Activated T-helper 1 cell treated with anti-CD3 and anti-CD28 coated beads, Interleukin-12 subunit alpha, Interleukin-12 subunit beta, Interleukin-2, Interleukin-4 antibody, amounts not matched to agents 30 ng/mL and 10 ng/mL and 1 ng/mL, durations not matched to agents 14 hours and 24 hours and 36 hours (primary cell): ENCODE data around the gene NUP62. TPM values are rescaled to one million over a fixed set of nuclear protein-coding genes. Genes with fewer than 3 reads are reported as not detected.
A peak's percentile ranks its signal among the peaks of the same experiment; 100 is the strongest.
"Not testable (repeated sequence)": the region's sequence is repeated elsewhere in the genome, so short reads cannot be mapped to it uniquely, and the experiment has no call there.

Source experiments
- DNase-seq: peaks from one replicate; pipeline ENCODE4 v3.0.0; 2021; ENCODE audit warnings: low spot score
- H3K27ac Mint-ChIP-seq: one replicate; pipeline ENCODE4 v1.8.0; 2021; ENCODE audit warnings: mild to moderate bottlenecking, mixed read lengths
- H3K27me3 Mint-ChIP-seq: one replicate; pipeline ENCODE4 v1.8.0; 2022; ENCODE audit warnings: mild to moderate bottlenecking, moderate library complexity, mixed read lengths; ENCODE audit not compliant: insufficient read depth
- H3K36me3 Mint-ChIP-seq: one replicate; pipeline ENCODE4 v1.8.0; 2021; ENCODE audit warnings: low read depth, mixed read lengths
- H3K4me1 Mint-ChIP-seq: one replicate; pipeline ENCODE4 v1.8.0; 2021; ENCODE audit warnings: low read depth, mixed read lengths
- H3K4me3 Mint-ChIP-seq: one replicate; pipeline ENCODE4 v1.8.0; 2021; ENCODE audit warnings: mild to moderate bottlenecking, moderate library complexity, mixed read lengths
- H3K9me3 Mint-ChIP-seq: one replicate; pipeline ENCODE4 v1.8.0; 2021; ENCODE audit warnings: mixed read lengths
- intact Hi-C: fragments of 100-400 bp; cut with micrococcal nuclease; formaldehyde crosslinking; loops from one replicate; pipeline ENCODE4 v1.15.1; 2024
- total RNA-seq: library from RNA; stranded (reverse); gene quantifications from 2 replicates; pipeline ENCODE4 v1.2.3, GENCODE V29; 2022

Gene NUP62
- total RNA-seq, 1 donor from 2014 or later: 231 TPM

GRCh38 chr19:49949742-49950589 is 20.7 kb upstream of the NUP62 start:
- no peak overlapping the region for H3K27ac Mint-ChIP-seq
- H3K4me1 Mint-ChIP-seq: peaks cover 13% of the 10 kb centered on the region
- no peak overlapping the region for H3K4me3 Mint-ChIP-seq
- peaks cover 4% of the 10 kb centered on the region for H3K9me3 Mint-ChIP-seq
- DNase-seq: no peak
- peaks cover 11% of the 10 kb centered on the region for H3K27me3 Mint-ChIP-seq
- no peaks in the 10 kb centered on the region for H3K36me3 Mint-ChIP-seq
- intact Hi-C loops: no loop called here

GRCh38 chr19:49946415-49946814 is 17.1 kb upstream of the NUP62 start:
- intact Hi-C loops: no loop called here
- H3K9me3 Mint-ChIP-seq: peaks cover 4% of the 10 kb centered on the region
- H3K27me3 Mint-ChIP-seq: peaks cover 13% of the 10 kb centered on the region
- no peak overlapping the region for H3K4me3 Mint-ChIP-seq
- DNase-seq: no peak
- H3K27ac Mint-ChIP-seq: no peak overlapping the region
- no peaks in the 10 kb centered on the region for H3K36me3 Mint-ChIP-seq
- no peaks in the 10 kb centered on the region for H3K4me1 Mint-ChIP-seq

DNA sequence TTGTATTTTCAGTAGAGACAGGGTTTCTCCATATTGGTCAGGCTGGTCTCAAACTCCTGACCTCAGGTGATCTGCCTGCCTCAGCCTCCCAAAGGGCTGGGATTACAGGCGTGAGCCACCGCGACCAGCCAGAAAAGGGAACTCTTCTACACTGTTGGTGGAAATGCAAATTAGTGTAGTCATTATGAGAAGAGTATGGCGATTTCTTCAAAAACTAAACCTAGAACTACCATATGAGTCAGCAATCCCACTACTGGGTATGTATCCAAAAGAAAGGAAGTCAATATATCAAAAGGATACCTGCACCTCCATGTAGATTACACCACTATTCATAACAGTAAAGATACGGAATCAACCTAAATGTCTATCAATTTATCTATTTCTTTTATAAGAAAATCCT is 15.3 kb upstream of the NUP62 start:
- intact Hi-C loops, H3K9me3 Mint-ChIP-seq, DNase-seq, H3K27ac Mint-ChIP-seq, H3K4me1 Mint-ChIP-seq, H3K36me3 Mint-ChIP-seq, H3K4me3 Mint-ChIP-seq: not testable (repeated sequence)
- peaks cover 10% of the 10 kb centered on the region for H3K27me3 Mint-ChIP-seq

GRCh38 chr19:49940482-49940791 is 11.1 kb upstream of the NUP62 start:
- Mint-ChIP-seq H3K4me3 (no peak overlapping the region), H3K9me3 (peaks cover 4% of the 10 kb centered on the region), H3K27me3 (peaks cover 15% of the 10 kb centered on the region), H3K36me3 (no peaks in the 10 kb centered on the region), H3K27ac (no peak overlapping the region), H3K4me1 (peaks cover 14% of the 10 kb centered on the region)
- intact Hi-C loops: no loop called here
- no peak for DNase-seq

- intact Hi-C loops: no loop called here
- Mint-ChIP-seq H3K4me3 (no peak overlapping the region), H3K36me3 (no peaks in the 10 kb centered on the region), H3K4me1 (peaks cover 14% of the 10 kb centered on the region), H3K9me3 (no peaks in the 10 kb centered on the region), H3K27me3 (peaks cover 15% of the 10 kb centered on the region), H3K27ac (no peak overlapping the region)
- no peak for DNase-seq
These were observed 10.6 kb upstream of the NUP62 start for GRCh38 chr19:49939721-49940481.

DNA sequence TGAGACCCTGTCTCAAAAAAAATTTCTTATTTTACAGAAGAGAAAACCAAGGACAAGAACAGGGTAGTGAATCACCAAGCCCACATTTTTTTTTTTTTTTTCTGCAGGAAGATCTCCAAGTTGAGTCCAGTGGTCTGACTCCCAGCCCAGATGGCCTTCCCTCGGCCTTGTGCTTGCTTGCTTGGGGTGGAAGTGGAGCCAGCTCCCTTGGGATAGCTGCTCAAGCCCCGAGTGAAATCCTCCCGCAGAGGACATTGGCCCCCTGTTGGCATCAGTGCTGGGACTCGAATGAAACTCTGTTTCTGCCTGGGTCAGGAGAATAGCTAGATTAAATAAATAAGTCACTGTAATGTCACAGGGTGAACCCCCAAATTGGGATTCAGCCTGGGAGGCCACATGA is 9.4 kb upstream of the NUP62 start:
- Mint-ChIP-seq H3K27me3 (peaks cover 17% of the 10 kb centered on the region), H3K4me3 (no peak overlapping the region), H3K27ac (no peak overlapping the region), H3K36me3 (peaks cover 2% of the 10 kb centered on the region), H3K9me3 (no peaks in the 10 kb centered on the region), H3K4me1 (peaks cover 14% of the 10 kb centered on the region)
- DNase-seq: no peak
- intact Hi-C loops: no loop called here

GRCh38 chr19:49937750-49938381 is 8.6 kb upstream of the NUP62 start:
- DNase-seq: peak; percentile 68
- H3K27ac Mint-ChIP-seq: no peak overlapping the region
- H3K4me1 Mint-ChIP-seq: peaks cover 14% of the 10 kb centered on the region
- intact Hi-C loops: loop anchor here (1.0 kb wide), 2 partner anchors 45 to 87 kb away; partner anchors contain the start of gene VRK3
- peaks cover 8% of the 10 kb centered on the region for H3K36me3 Mint-ChIP-seq
- H3K9me3 Mint-ChIP-seq: no peaks in the 10 kb centered on the region
- H3K27me3 Mint-ChIP-seq: peaks cover 15% of the 10 kb centered on the region
- H3K4me3 Mint-ChIP-seq: no peak overlapping the region

DNA sequence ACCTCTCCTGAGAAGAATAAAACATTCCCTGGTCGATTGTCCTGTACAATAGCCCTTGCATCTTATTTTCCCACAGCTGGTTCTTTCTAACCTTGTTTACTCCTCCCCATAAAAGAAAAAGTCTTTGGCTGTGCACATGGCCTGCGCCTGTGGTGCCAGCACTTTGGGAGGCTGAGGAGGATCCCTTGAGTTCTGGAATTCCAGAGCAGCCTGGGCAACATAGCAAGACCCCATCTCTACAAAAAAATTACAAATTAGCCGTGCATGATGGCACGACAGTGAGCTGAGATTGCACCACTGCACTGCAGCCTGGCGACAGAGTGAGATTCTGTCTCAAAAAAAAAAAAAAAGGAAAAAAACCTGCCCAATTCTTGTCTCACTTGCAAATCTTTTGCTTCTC is 7.2 kb upstream of the NUP62 start:
- H3K36me3 Mint-ChIP-seq: peaks cover 18% of the 10 kb centered on the region
- no peak for DNase-seq
- peaks cover 22% of the 10 kb centered on the region for H3K4me1 Mint-ChIP-seq
- intact Hi-C loops: no loop called here
- no peak overlapping the region for H3K4me3 Mint-ChIP-seq
- H3K27ac Mint-ChIP-seq: no peak overlapping the region
- H3K27me3 Mint-ChIP-seq: peaks cover 10% of the 10 kb centered on the region
- H3K9me3 Mint-ChIP-seq: peaks cover 4% of the 10 kb centered on the region

DNA sequence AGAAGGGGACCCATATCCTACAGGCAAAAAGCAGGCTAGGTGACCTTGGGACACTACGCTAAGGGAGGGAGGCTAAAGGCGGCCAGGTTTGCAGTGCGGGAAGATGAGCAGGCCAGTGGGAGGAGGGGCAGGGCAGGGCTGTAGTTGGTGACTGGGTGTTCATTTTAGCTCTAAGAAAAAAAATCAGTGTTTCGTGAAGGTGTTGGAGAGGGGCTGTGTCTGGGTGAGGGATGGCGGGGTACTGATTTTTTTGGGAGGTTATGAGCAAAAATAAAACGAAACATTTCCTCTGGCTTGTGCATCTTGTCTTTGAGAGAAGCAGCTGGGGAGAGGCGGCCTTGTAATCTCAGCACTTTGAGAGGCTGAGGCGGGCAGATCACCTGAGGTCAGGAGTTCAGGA is 4.3 kb upstream of the NUP62 start:
- Mint-ChIP-seq H3K36me3 (peaks cover 37% of the 10 kb centered on the region), H3K4me1 (peaks cover 36% of the 10 kb centered on the region), H3K4me3 (no peak overlapping the region), H3K27ac (no peak overlapping the region), H3K27me3 (peaks cover 10% of the 10 kb centered on the region), H3K9me3 (peaks cover 4% of the 10 kb centered on the region)
- intact Hi-C loops: no loop called here
- DNase-seq: no peak

- peak overlapping the region; percentile 13 for H3K4me3 Mint-ChIP-seq
- H3K27ac Mint-ChIP-seq: no peak overlapping the region
- peaks cover 4% of the 10 kb centered on the region for H3K9me3 Mint-ChIP-seq
- peaks cover 39% of the 10 kb centered on the region for H3K4me1 Mint-ChIP-seq
- peaks cover 10% of the 10 kb centered on the region for H3K27me3 Mint-ChIP-seq
- DNase-seq: peak; percentile 34
- intact Hi-C loops: no loop called here
- peaks cover 44% of the 10 kb centered on the region for H3K36me3 Mint-ChIP-seq
These were observed 3.4 kb upstream of the NUP62 start for GRCh38 chr19:49932731-49933131.

DNA sequence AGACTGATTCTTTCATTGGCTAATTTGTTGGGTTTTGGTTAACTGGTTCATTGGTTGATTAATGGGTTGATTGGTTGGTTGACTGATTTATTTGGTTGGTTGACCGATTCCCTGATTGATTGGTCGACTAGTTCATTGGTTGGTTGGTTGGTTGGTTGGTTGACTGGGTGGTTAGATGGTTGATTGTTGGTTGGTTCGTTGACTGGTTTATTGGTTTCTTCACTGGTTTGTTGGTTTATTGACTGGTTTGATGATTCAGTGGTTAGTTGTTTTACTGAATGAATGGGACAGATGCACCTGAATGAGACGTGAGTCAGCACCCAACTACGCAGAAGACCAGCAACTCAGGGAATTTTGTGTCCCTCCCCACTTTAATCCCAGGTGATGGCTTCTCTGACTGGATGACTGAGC is 2.7 kb upstream of the NUP62 start:
- Mint-ChIP-seq H3K4me1 (peaks cover 42% of the 10 kb centered on the region), H3K27me3 (peaks cover 8% of the 10 kb centered on the region), H3K9me3 (peaks cover 4% of the 10 kb centered on the region), H3K36me3 (peaks cover 49% of the 10 kb centered on the region), H3K27ac (peak overlapping the region; percentile 38), H3K4me3 (peak overlapping the region; percentile 50)
- intact Hi-C loops: no loop called here
- no peak for DNase-seq

DNA sequence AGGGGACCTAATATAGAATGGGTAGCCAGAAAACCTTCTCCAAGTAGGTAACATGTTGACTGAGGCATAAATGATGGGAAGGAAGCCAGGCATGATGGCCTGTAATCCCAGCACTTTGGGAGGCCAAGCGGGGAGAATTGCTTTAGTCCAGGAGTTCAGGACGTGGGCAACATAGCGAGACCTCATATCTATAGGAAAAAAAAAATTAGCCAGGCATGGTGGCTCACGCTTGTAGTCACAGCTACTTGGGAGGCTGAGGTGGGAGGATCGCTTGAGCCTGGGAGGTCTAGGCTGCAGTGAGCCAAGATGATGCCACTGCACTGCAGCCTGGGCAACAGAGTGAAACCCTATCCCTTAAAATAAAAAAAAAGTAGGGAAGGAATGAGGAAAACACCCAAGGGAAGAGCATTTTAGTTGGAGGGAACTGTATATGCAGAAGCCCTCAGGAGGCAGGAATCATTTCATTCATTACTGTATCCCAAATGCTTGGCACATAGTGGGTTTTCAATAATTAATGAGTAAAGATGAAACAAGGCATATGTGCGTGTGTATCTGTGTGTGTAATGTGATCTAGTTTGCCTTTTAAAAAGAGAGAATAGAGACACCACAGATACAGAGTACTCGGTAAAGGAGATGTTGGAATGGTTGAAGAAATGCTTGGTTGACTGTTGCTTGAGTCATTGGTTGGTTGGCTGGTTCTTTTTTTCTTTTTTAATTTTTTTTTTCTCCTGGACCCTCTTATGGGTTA is 2.2 kb upstream of the NUP62 start:
- Mint-ChIP-seq H3K9me3 (peaks cover 4% of the 10 kb centered on the region), H3K36me3 (peaks cover 51% of the 10 kb centered on the region), H3K4me1 (peaks cover 41% of the 10 kb centered on the region), H3K27ac (no peak overlapping the region), H3K27me3 (peaks cover 4% of the 10 kb centered on the region), H3K4me3 (peak overlapping the region; percentile 32)
- no peak for DNase-seq
- intact Hi-C loops: no loop called here
